MM.1S (cell line): ENCODE results near the gene RNF224.

Experiments used
- EZH2 ChIP-seq: fragments of 300-600 bp; sonication (generic); optimal IDR thresholded peaks from 2 replicates; pipeline ENCODE3; 2017; ENCODE audit warnings: low read depth, mild to moderate bottlenecking, antibody characterized with exemption, low read length, mixed read lengths
- EZH2phosphoT487 ChIP-seq: fragments of 300-600 bp; sonication (generic); IDR thresholded peaks from 2 replicates; pipeline ENCODE4 v1.6.1; 2018; ENCODE audit warnings: antibody characterized with exemption, low read length
- TF ChIP-seq, protein P1 (sequence below): fragments of 300-600 bp; sonication (generic); IDR thresholded peaks from 2 replicates; pipeline ENCODE4 v1.5.1; 2016; ENCODE audit warnings: antibody characterized with exemption, low read length, mixed read lengths

DNA sequence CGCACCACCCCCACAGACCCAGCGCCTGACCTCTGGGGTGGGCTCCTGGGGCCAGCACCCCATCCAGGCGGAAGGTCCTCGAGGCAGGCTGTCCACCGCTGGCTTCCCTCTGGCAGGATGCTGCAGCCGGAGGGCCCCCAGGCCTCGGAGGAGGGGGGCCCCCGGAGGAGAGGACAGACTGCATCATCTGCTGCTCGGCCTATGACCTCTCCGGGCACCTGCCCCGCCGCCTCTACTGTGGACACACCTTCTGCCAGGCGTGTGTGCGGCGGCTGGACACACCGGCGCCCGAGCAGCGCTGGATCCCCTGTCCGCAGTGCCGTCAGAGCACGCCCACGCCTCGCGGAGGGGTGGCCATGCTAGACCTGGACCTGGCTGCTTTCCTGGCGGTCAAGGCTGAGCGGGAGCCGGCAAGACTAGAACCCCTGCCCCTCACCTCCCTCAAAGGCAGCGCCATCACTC lies 1.2 kb downstream of the RNF224 start:
- TF ChIP-seq, protein P1, sequence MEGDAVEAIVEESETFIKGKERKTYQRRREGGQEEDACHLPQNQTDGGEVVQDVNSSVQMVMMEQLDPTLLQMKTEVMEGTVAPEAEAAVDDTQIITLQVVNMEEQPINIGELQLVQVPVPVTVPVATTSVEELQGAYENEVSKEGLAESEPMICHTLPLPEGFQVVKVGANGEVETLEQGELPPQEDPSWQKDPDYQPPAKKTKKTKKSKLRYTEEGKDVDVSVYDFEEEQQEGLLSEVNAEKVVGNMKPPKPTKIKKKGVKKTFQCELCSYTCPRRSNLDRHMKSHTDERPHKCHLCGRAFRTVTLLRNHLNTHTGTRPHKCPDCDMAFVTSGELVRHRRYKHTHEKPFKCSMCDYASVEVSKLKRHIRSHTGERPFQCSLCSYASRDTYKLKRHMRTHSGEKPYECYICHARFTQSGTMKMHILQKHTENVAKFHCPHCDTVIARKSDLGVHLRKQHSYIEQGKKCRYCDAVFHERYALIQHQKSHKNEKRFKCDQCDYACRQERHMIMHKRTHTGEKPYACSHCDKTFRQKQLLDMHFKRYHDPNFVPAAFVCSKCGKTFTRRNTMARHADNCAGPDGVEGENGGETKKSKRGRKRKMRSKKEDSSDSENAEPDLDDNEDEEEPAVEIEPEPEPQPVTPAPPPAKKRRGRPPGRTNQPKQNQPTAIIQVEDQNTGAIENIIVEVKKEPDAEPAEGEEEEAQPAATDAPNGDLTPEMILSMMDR, result no peak
- no peak for TF ChIP-seq EZH2phosphoT487
- TF ChIP-seq EZH2, result no peak
